DOHH2 (cell line): ENCODE measurements around the gene PHACTR1.
"Not testable (repeated sequence)": the region's sequence is repeated elsewhere in the genome, so short reads cannot be mapped to it uniquely, and the experiment has no call there.

Experiments used
- H3F3A ChIP-seq: fragments of 200-600 bp; sonication (generic), shearing (Covaris generic); 2 replicates; pipeline ENCODE4 v1.6.0; 2016; ENCODE audit warnings: antibody characterized with exemption, mild to moderate bottlenecking; ENCODE audit not compliant: control insufficient read depth, insufficient read depth
- H3K27ac ChIP-seq: fragments of 200-600 bp; sonication (generic); 2 replicates; pipeline ENCODE4 v1.5.1; 2014; ENCODE audit warnings: low read depth, mild to moderate bottlenecking, low read length, moderate library complexity
- H3K27me3 ChIP-seq: fragments of 200-600 bp; sonication (generic); 2 replicates; pipeline ENCODE4 v1.6.1; 2014; ENCODE audit warnings: mild to moderate bottlenecking, low read length, mixed read lengths; ENCODE audit not compliant: control insufficient read depth
- H3K36me3 ChIP-seq: fragments of 200-600 bp; sonication (generic); 2 replicates; pipeline ENCODE4 v1.6.1; 2014; ENCODE audit warnings: mild to moderate bottlenecking, low read length, moderate library complexity, mixed read lengths; ENCODE audit not compliant: control insufficient read depth
- H3K4me1 ChIP-seq: fragments of 200-600 bp; sonication (generic); 2 replicates; pipeline ENCODE4 v1.6.1; 2014; ENCODE audit warnings: mild to moderate bottlenecking, low read length, mixed read lengths; ENCODE audit not compliant: control insufficient read depth
- H3K4me2 ChIP-seq: fragments of 200-600 bp; sonication (generic); 2 replicates; pipeline ENCODE4 v1.6.0; 2014; ENCODE audit warnings: mild to moderate bottlenecking, low read length, moderate library complexity
- H3K4me3 ChIP-seq: fragments of 200-600 bp; sonication (generic); 2 replicates; pipeline ENCODE4 v1.5.1; 2014; ENCODE audit warnings: mild to moderate bottlenecking, low read length, mixed read lengths
- H3K79me2 ChIP-seq: fragments of 200-600 bp; sonication (generic); 2 replicates; pipeline ENCODE4 v1.6.1; 2014; ENCODE audit warnings: mild to moderate bottlenecking, low read length, mixed read lengths; ENCODE audit not compliant: control insufficient read depth
- H3K9me2 ChIP-seq: fragments of 200-600 bp; sonication (generic); replicated peaks from 2 replicates; pipeline ENCODE4 v1.6.1; 2014; ENCODE audit warnings: mild to moderate bottlenecking, low read length, mixed read lengths; ENCODE audit not compliant: control insufficient read depth
- H3K9me3 ChIP-seq: fragments of 200-600 bp; sonication (generic); 2 replicates; pipeline ENCODE4 v1.6.1; 2014; ENCODE audit warnings: antibody characterized with exemption, low read length, mixed read lengths; ENCODE audit not compliant: control insufficient read depth, insufficient read depth
- H4K20me1 ChIP-seq: fragments of 200-600 bp; sonication (generic); 2 replicates; pipeline ENCODE4 v1.6.0; 2014; ENCODE audit warnings: low read depth, mild to moderate bottlenecking, antibody characterized with exemption, low read length, moderate library complexity; ENCODE audit not compliant: control insufficient read depth, insufficient read depth
- EZH2phosphoT487 ChIP-seq: fragments of 200-600 bp; sonication (generic); IDR thresholded peaks from 2 replicates; pipeline ENCODE4 v1.6.1; 2017; ENCODE audit warnings: borderline replicate concordance, mild to moderate bottlenecking, antibody characterized with exemption, low read length, moderate library complexity, mixed read lengths
- TF ChIP-seq, protein P1 (sequence below): fragments of 200-600 bp; sonication (generic); IDR thresholded peaks from one replicate; pipeline ENCODE4 v1.5.1; 2014; ENCODE audit warnings: antibody characterized with exemption, mild to moderate bottlenecking, low read depth, low read length; ENCODE audit not compliant: poor library complexity, severe bottlenecking

Gene PHACTR1

DNA sequence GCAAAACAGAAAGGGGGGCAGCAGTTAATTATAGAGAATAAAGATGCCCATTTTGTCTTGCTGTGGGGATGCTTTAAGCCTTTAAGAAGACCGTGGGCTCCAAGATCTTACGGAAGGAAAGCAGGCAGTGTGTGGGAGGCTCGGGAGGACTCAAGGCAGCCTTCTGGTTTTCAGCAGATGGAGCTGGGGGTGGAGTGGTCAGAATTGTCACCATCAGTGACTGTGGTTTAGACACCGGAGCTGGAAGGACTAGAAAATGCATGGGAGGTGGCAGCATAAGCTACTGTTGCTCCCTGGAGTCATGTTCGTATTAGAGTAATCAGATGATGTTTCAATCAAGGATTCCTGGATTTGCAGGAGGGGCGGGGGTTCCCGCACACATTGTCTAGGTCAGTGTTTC, 3.7 kb downstream of the PHACTR1 start:
- no peaks in the 10 kb centered on the region for H3K79me2 ChIP-seq
- no peak for TF ChIP-seq EZH2phosphoT487
- TF ChIP-seq, protein P1, sequence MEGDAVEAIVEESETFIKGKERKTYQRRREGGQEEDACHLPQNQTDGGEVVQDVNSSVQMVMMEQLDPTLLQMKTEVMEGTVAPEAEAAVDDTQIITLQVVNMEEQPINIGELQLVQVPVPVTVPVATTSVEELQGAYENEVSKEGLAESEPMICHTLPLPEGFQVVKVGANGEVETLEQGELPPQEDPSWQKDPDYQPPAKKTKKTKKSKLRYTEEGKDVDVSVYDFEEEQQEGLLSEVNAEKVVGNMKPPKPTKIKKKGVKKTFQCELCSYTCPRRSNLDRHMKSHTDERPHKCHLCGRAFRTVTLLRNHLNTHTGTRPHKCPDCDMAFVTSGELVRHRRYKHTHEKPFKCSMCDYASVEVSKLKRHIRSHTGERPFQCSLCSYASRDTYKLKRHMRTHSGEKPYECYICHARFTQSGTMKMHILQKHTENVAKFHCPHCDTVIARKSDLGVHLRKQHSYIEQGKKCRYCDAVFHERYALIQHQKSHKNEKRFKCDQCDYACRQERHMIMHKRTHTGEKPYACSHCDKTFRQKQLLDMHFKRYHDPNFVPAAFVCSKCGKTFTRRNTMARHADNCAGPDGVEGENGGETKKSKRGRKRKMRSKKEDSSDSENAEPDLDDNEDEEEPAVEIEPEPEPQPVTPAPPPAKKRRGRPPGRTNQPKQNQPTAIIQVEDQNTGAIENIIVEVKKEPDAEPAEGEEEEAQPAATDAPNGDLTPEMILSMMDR, result no peak

DNA sequence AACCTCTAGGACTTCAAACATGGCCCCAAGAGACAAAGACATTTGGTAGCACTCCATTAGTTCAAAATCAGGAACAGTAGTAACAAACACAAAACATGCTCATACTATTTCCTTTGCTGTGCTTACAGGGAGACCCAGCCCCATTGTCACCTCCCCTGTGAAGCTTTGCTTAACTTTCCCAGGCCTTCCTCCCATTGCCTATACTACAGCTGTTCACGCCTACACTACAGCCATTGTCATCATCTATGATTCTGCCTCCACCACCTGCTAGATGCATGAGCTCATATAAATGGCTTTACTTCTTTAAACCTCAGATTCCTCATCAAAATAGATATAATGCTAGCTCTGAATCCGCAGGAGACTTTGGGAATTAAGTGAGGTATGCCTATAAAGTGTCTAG, 8.7 kb downstream of the PHACTR1 start:
- no peaks in the 10 kb centered on the region for H3K79me2 ChIP-seq
- no peak overlapping the region for H3K4me3 ChIP-seq
- H3F3A ChIP-seq, result no peaks in the 10 kb centered on the region
- H3K9me3 ChIP-seq, result no peaks in the 10 kb centered on the region
- H3K36me3 ChIP-seq, result no peaks in the 10 kb centered on the region
- no peaks in the 10 kb centered on the region for H3K4me1 ChIP-seq
- no peaks in the 10 kb centered on the region for H3K9me2 ChIP-seq
- H3K4me2 ChIP-seq, result no peak overlapping the region
- no peaks in the 10 kb centered on the region for H3K27me3 ChIP-seq
- H3K27ac ChIP-seq, result no peak overlapping the region
- H4K20me1 ChIP-seq, result no peaks in the 10 kb centered on the region
- TF ChIP-seq EZH2phosphoT487, result no peak
- TF ChIP-seq, protein P1, result no peak

More for the DNA sequence above, 3.7 kb downstream of the PHACTR1 start:
- Histone ChIP-seq H3K4me1 (no peaks in the 10 kb centered on the region), H3K27me3 (no peaks in the 10 kb centered on the region), H3F3A (no peaks in the 10 kb centered on the region), H3K9me2 (no peaks in the 10 kb centered on the region), H3K4me2 (no peak overlapping the region), H3K4me3 (no peak overlapping the region), H4K20me1 (no peaks in the 10 kb centered on the region), H3K36me3 (no peaks in the 10 kb centered on the region), H3K27ac (no peak overlapping the region), H3K9me3 (no peaks in the 10 kb centered on the region)

DNA sequence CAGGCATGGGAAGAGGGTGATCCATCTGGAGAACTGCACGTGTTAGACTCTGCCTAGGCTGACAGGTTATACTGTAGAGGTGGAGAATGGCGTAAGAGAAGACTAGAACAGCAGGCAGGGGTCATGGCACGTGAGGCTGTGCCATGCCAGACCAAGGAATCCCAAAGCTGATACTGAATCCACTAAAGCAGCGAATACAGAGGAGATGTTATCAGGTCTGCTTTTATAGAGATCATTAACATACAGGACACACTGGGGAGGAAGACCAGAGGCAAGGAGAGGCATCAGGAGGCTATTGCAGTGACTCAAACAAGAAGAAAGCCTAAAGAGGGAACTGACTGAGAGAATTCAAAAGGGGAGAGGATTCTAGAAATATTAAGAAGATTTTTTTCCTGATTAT, 12.9 kb downstream of the PHACTR1 start:
- Histone ChIP-seq H3K27me3 (no peaks in the 10 kb centered on the region), H3K4me3 (no peak overlapping the region), H3K9me2 (no peaks in the 10 kb centered on the region), H3K9me3 (no peaks in the 10 kb centered on the region), H4K20me1 (no peaks in the 10 kb centered on the region), H3F3A (no peaks in the 10 kb centered on the region), H3K4me1 (no peaks in the 10 kb centered on the region), H3K79me2 (no peaks in the 10 kb centered on the region), H3K36me3 (no peaks in the 10 kb centered on the region), H3K4me2 (no peak overlapping the region), H3K27ac (no peak overlapping the region)
- TF ChIP-seq, protein P1, result no peak
- TF ChIP-seq EZH2phosphoT487, result no peak

DNA sequence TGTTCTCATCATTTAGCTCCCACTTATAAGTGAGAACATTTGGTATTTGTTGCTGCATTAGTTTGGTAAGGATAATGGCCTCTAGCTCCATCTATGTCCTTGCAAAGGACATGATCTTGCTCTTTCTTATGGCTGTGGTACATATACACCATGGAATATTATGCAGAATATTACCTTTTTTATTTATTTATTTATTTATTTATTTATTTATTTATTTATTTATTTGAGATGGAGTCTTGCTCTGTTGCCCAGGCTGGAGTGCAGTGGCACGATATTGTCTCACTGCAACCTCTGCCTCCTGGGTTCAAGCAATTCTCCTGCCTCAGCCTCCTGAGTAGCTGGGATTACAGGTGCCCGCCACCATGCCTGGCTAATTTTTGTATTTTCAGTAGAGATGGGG, 14.2 kb downstream of the PHACTR1 start:
- not testable (repeated sequence) for H4K20me1 ChIP-seq, H3K27ac ChIP-seq, H3K9me2 ChIP-seq, H3K36me3 ChIP-seq, H3K4me2 ChIP-seq, H3K9me3 ChIP-seq, H3K4me1 ChIP-seq, H3F3A ChIP-seq, H3K27me3 ChIP-seq, H3K4me3 ChIP-seq, H3K79me2 ChIP-seq
